GM12878 (cell line): Measurements from ENCODE around the gene IFNL1. TPM values are rescaled to one million over a fixed set of nuclear protein-coding genes. Genes with fewer than 3 reads are reported as not detected.

Source experiments
- CTCF ChIP-seq, 3 experiments: IDR thresholded peaks in 2 of 3; conservative IDR thresholded peaks in 1 of 3; 2 replicates each; pipeline ENCODE4 v1.5.1; 2011; ENCODE audit warnings: low read depth in 3 of 3, low read length in 3 of 3, mild to moderate bottlenecking in 3 of 3, control low read depth in 2 of 3, moderate library complexity in 2 of 3, inconsistent platforms in 1 of 3, mixed read lengths in 1 of 3; ENCODE audit not compliant: control insufficient read depth in 2 of 3, insufficient read depth in 1 of 3; ENCODE audit errors: extremely low read depth in 1 of 3
- EGR1 ChIP-seq, 2 experiments: IDR thresholded peaks; 1 replicate in 1 of 2; 2 replicates in 1 of 2; pipeline ENCODE4 v1.6.1; 2011 to 2012; ENCODE audit warnings: low read depth in 2 of 2, low read length in 2 of 2, borderline replicate concordance in 1 of 2, mild to moderate bottlenecking in 1 of 2, moderate library complexity in 1 of 2
- EP300 ChIP-seq, 2 experiments: fragments of 150-350 bp in 1 of 2; IDR thresholded peaks; 2 replicates each; pipeline ENCODE4 v1.6.1; 2011 to 2012; ENCODE audit warnings: low read depth in 2 of 2, low read length in 2 of 2, borderline replicate concordance in 1 of 2, improper control_type of control experiment in 1 of 2, inconsistent platforms in 1 of 2; ENCODE audit not compliant: control insufficient read depth in 1 of 2
- NR2C1 ChIP-seq: fragments of 450-650 bp; IDR thresholded peaks from 2 replicates; pipeline ENCODE4 v1.6.1; 2017; ENCODE audit warnings: antibody characterized with exemption, mild to moderate bottlenecking, moderate library complexity
- NR2C2 ChIP-seq: IDR thresholded peaks from 2 replicates; pipeline ENCODE4 v1.6.1; 2011; ENCODE audit warnings: borderline replicate concordance, low read depth; ENCODE audit not compliant: control insufficient read depth, insufficient read length
- POLR2A ChIP-seq: IDR thresholded peaks from 2 replicates; pipeline ENCODE4 v1.6.1; 2011; ENCODE audit warnings: low read depth, mild to moderate bottlenecking, low read length
- POLR2AphosphoS2 ChIP-seq: IDR thresholded peaks from 2 replicates; pipeline ENCODE4 v1.6.1; 2011; ENCODE audit warnings: low read depth, mild to moderate bottlenecking, low read length, improper control_type of control experiment, moderate library complexity
- POU2F2 ChIP-seq: IDR thresholded peaks from 3 replicates; pipeline ENCODE4 v1.6.1; 2011; ENCODE audit warnings: low read depth, mild to moderate bottlenecking, low read length, borderline replicate concordance
- SKIL ChIP-seq: fragments of 450-650 bp; IDR thresholded peaks from 2 replicates; pipeline ENCODE4 v1.6.1; 2017; ENCODE audit warnings: mild to moderate bottlenecking, low read depth, inconsistent platforms; ENCODE audit not compliant: poor library complexity, severe bottlenecking
- SMAD5 ChIP-seq: IDR thresholded peaks from 2 replicates; pipeline ENCODE4 v1.6.1; 2016; ENCODE audit warnings: antibody characterized with exemption, low read depth
- SRF ChIP-seq, 2 experiments: IDR thresholded peaks; 2 replicates each; pipeline ENCODE4 v1.6.1; 2011; ENCODE audit warnings: low read depth in 2 of 2, low read length in 2 of 2, mild to moderate bottlenecking in 1 of 2, moderate library complexity in 1 of 2
- SUPT20H ChIP-seq: IDR thresholded peaks from 2 replicates; pipeline ENCODE4 v1.6.1; 2011; ENCODE audit warnings: low read depth, mild to moderate bottlenecking, low read length, moderate library complexity, borderline replicate concordance; ENCODE audit not compliant: control insufficient read depth
- YY1 ChIP-seq: IDR thresholded peaks from 2 replicates; pipeline ENCODE4 v1.6.1; 2011; ENCODE audit warnings: low read depth, mild to moderate bottlenecking, low read length
- ZNF274 ChIP-seq: IDR thresholded peaks from one replicate; pipeline ENCODE4 v1.8.0; 2011; ENCODE audit not compliant: insufficient read length, insufficient read depth
- polyA plus RNA-seq, 11 experiments: library from polyadenylated mRNA; depleted of rRNA in 4 of 11; unstranded in 6 of 11; stranded (reverse) in 5 of 11; fragments of >200 nt; fragmentation: Nextera tagmentation in 4 of 11; fragmentation: Illumina TruSeq in 1 of 11; extraction: Ambion mirVana in 4 of 11; extraction: Trizol in 1 of 11; gene quantifications; 1 replicate in 1 of 11; 2 replicates in 10 of 11; pipeline versions ENCODE4 v1.2.1 to v1.2.3, GENCODE V29; 2011 to 2016; ENCODE audit warnings: inconsistent platforms in 2 of 11, missing spikeins in 2 of 11, low read depth in 1 of 11
- total RNA-seq, 4 experiments: library from RNA; depleted of rRNA in 3 of 4; stranded (reverse); fragments of >200 nt in 3 of 4; fragmentation: Illumina TruSeq in 1 of 4; extraction: Trizol in 1 of 4; gene quantifications; 2 replicates each; pipeline versions ENCODE4 v1.2.1 to v1.2.3, GENCODE V29; 2013 to 2021

Gene IFNL1
- total and polyA plus RNA-seq, 10 of the 15 experiments (the other 5 are each of a cell fraction or from before 2014, with no cell fraction given): not detected

DNA sequence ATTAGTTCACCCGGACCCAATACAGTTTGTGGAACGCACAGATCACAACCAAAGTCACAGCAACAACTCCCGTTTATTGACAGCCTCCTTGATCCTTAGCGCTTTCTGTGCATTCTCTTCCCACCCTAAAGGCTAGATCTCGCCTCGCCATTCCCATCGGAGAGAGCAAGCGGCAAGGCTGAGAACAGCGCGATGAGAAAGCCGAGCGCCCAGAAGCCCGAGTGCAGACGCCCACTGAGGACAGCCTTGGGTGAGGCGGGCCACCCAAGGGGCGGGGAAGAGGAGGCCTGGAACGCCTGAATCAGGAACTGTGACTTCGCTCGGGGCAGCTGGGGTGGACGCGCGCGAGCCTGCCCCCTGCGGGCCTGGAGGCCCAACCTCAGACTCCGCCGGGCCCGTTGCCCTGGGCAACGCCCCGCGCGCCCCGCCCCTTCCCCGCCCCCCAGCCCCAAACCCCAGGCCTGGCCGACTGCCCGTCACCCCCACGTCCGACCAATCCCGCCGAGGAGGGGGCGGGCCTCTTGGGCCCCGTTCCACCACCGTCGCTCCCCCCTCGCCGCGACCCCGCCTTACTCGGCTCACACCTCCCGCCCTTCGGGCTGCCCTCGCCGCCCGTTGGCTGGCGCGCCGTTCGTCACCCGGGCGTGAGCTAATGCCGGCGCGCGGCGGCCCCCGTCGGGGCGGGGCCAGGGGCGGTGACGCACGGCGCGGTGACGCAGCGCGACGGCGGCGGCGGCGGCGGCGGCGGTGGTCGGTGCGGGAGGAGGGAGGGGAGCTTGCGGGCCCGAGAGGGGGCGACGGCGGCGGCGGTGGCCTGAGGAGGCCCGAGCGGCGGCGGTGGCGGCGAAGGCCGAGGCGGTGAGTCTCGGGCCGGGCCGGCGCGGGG lies 45.8 kb downstream of the IFNL1 start, which contains the start of gene SAMD4B (continued):
- peak; percentile 57 to 91 (median 65); a peak in 5 of 6 replicates for TF ChIP-seq CTCF (IDR thresholded peaks at IDR 0.05 in 2 of 3, conservative IDR thresholded peaks at IDR 0.05 in 1 of 3; ENCODE audit: control insufficient read depth in 2 of 3, extremely low read depth in 1 of 3, insufficient read depth in 1 of 3, low read depth in 3 of 3, low read length in 3 of 3)
- peak; percentile 88; the same call in 2 of the 3 replicates for TF ChIP-seq POU2F2
- TF ChIP-seq ZNF274: no peak
- peak; percentile 36 for TF ChIP-seq NR2C1
- no peak for TF ChIP-seq SUPT20H
- TF ChIP-seq SRF (IDR thresholded peaks at IDR 0.05; ENCODE audit: low read depth in 2 of 2, low read length in 2 of 2): no peak
- TF ChIP-seq NR2C2: no peak
- peak; percentile 99 for TF ChIP-seq POLR2A
- peak; percentile 81 for TF ChIP-seq YY1
- peak; percentile 65 for TF ChIP-seq SKIL
- peak; percentile 92 for TF ChIP-seq SMAD5
- TF ChIP-seq EGR1 (IDR thresholded peaks at IDR 0.05; ENCODE audit: borderline replicate concordance in 1 of 2, low read depth in 2 of 2, low read length in 2 of 2): peak; percentile 33 to 84
- TF ChIP-seq POLR2AphosphoS2: peak; percentile 85
- no peak for TF ChIP-seq EP300 (IDR thresholded peaks at IDR 0.05; ENCODE audit: borderline replicate concordance in 1 of 2, control insufficient read depth in 1 of 2, low read depth in 2 of 2, low read length in 2 of 2)
